PC-9 (cell line): ENCODE measurements around the gene CDC123. TPM values are rescaled to one million over a fixed set of nuclear protein-coding genes. Genes with fewer than 3 reads are reported as not detected.

Experiments
- BruUV-seq: library from RNA; stranded (reverse); fragments of 400-500 nt; replicated peaks from 2 replicates; lab custom pipeline; 2021; lab: Mats Ljungman, UMichigan
- CTCF ChIA-PET: fragments of 300-600 bp; sonication (Branson Sonifier 250); formaldehyde crosslinking; loops from one replicate; lab custom pipeline; 2022; ENCODE audit warnings: antibody characterized with exemption; lab: Charles Lee
- POLR2A ChIA-PET: fragments of 300-600 bp; sonication (Branson Sonifier 250); formaldehyde crosslinking; loops from one replicate; lab custom pipeline; 2022; ENCODE audit warnings: antibody characterized with exemption; ENCODE audit not compliant: unreplicated experiment; lab: Charles Lee
- DNase-seq, 2 experiments: peaks; one replicate each; pipeline versions ENCODE4 v3.0.0 to v3.0.0-alpha.2; 2015 to 2022; ENCODE audit warnings: mixed read lengths in 1 of 2
- H2AFZ ChIP-seq: fragments of 200-600 bp; sonication (generic); 2 replicates; pipeline ENCODE4 v1.8.1; 2017; ENCODE audit warnings: antibody characterized with exemption
- H3F3A ChIP-seq: fragments of 200-600 bp; sonication (generic); 2 replicates; pipeline ENCODE4 v1.8.1; 2017; ENCODE audit warnings: antibody characterized with exemption, mild to moderate bottlenecking, low read depth; ENCODE audit not compliant: insufficient read depth
- H3K27ac ChIP-seq: fragments of 200-600 bp; sonication (generic); 2 replicates; pipeline ENCODE4 v1.6.1; 2016; ENCODE audit warnings: mixed run types
- H3K27me3 ChIP-seq: fragments of 200-600 bp; sonication (generic); 2 replicates; pipeline ENCODE4 v1.6.1; 2016; ENCODE audit warnings: low read depth, mixed run types; ENCODE audit not compliant: insufficient read depth
- H3K36me3 ChIP-seq: fragments of 200-600 bp; sonication (generic); 2 replicates; pipeline ENCODE4 v1.6.1; 2016; ENCODE audit warnings: low read depth, mixed run types
- H3K4me1 ChIP-seq: fragments of 200-600 bp; sonication (generic); replicated peaks from 2 replicates; pipeline ENCODE4 v1.6.1; 2016; ENCODE audit warnings: mixed run types; ENCODE audit not compliant: insufficient read depth
- H3K4me2 ChIP-seq: fragments of 200-600 bp; sonication (generic); 2 replicates; pipeline ENCODE4 v1.6.1; 2017; ENCODE audit warnings: mixed run types
- H3K4me3 ChIP-seq: fragments of 200-600 bp; sonication (generic); 2 replicates; pipeline ENCODE4 v1.6.1; 2016; ENCODE audit warnings: mixed run types
- H3K79me2 ChIP-seq: fragments of 200-600 bp; sonication (generic); 2 replicates; pipeline ENCODE4 v1.6.1; 2017; ENCODE audit warnings: low read depth, mixed run types
- H3K9me2 ChIP-seq: fragments of 200-600 bp; sonication (generic); 2 replicates; pipeline ENCODE4 v1.8.1; 2017; ENCODE audit warnings: mild to moderate bottlenecking; ENCODE audit not compliant: insufficient read depth
- H3K9me3 ChIP-seq: fragments of 200-600 bp; sonication (generic); 2 replicates; pipeline ENCODE4 v1.8.1; 2016; ENCODE audit warnings: low read depth; ENCODE audit not compliant: insufficient read depth
- H4K20me1 ChIP-seq: fragments of 200-600 bp; sonication (generic); 2 replicates; pipeline ENCODE4 v1.8.1; 2017; ENCODE audit not compliant: insufficient read depth
- CTCF ChIP-seq: fragments of 200-600 bp; sonication (generic); conservative IDR thresholded peaks from 2 replicates; pipeline ENCODE4 v1.6.1; 2017; ENCODE audit warnings: mixed run types, antibody characterized with exemption, mild to moderate bottlenecking, moderate library complexity
- EZH2 ChIP-seq: fragments of 200-600 bp; sonication (generic); IDR thresholded peaks from 2 replicates; pipeline ENCODE4 v1.8.0; 2017; ENCODE audit warnings: antibody characterized with exemption, low read depth
- intact Hi-C: fragments of 100-400 bp; cut with micrococcal nuclease; formaldehyde crosslinking; loops from one replicate; pipeline ENCODE4 v1.10.0; 2022; ENCODE audit not compliant: unreplicated experiment
- total RNA-seq: library from RNA; stranded (reverse); gene quantifications from 2 replicates; pipeline ENCODE4 v1.2.3, GENCODE V29; 2021

CDC123 gene
- total RNA-seq, 1 experiment from 2014 or later = 86.0 TPM

GRCh38 chr10:12201543-12201942 lies 5.6 kb downstream of the CDC123 start:
- no peaks in the 10 kb centered on the region; the same call in 1 of the 2 replicates for H3K36me3 ChIP-seq
- intact Hi-C loops = no loop called here
- no peak overlapping the region for H3K27ac ChIP-seq
- POLR2A ChIA-PET = no interaction called here
- CTCF ChIA-PET = no interaction called here
- DNase-seq = no peak
- no peaks in the 10 kb centered on the region for H3F3A ChIP-seq
- H3K9me2 ChIP-seq = no peaks in the 10 kb centered on the region
- H3K4me3 ChIP-seq = no peak overlapping the region
- peaks cover 52% of the 10 kb centered on the region for H3K79me2 ChIP-seq
- H3K27me3 ChIP-seq = no peaks in the 10 kb centered on the region
- no peak for TF ChIP-seq EZH2
- TF ChIP-seq CTCF = no peak
- H4K20me1 ChIP-seq = peaks cover 18% of the 10 kb centered on the region
- H3K4me1 ChIP-seq = peaks cover 7% of the 10 kb centered on the region
- BruUV-seq = no TSS peak
- no peaks in the 10 kb centered on the region for H3K9me3 ChIP-seq
- H3K4me2 ChIP-seq = no peak overlapping the region
- H2AFZ ChIP-seq = no peak overlapping the region

- H3K27ac ChIP-seq = no peak overlapping the region
- peaks cover 7% of the 10 kb centered on the region for H3K4me1 ChIP-seq
- no peaks in the 10 kb centered on the region for H3K27me3 ChIP-seq
- peaks cover 45% of the 10 kb centered on the region for H3K79me2 ChIP-seq
- H3K36me3 ChIP-seq = no peaks in the 10 kb centered on the region; the same call in 1 of the 2 replicates
- intact Hi-C loops = no loop called here
- H2AFZ ChIP-seq = no peak overlapping the region
- no peaks in the 10 kb centered on the region for H3K9me2 ChIP-seq
- no peak overlapping the region for H3K4me3 ChIP-seq
- no peaks in the 10 kb centered on the region for H3F3A ChIP-seq
- no peak overlapping the region for H3K4me2 ChIP-seq
- TF ChIP-seq CTCF (no peak), EZH2 (no peak)
- no TSS peak for BruUV-seq
- CTCF ChIA-PET = no interaction called here
- no peak for DNase-seq
- H4K20me1 ChIP-seq = peaks cover 18% of the 10 kb centered on the region
- POLR2A ChIA-PET = no interaction called here
- no peaks in the 10 kb centered on the region for H3K9me3 ChIP-seq
Observed at GRCh38 chr10:12202226-12202625, 6.2 kb downstream of the CDC123 start.

- Histone ChIP-seq H2AFZ (no peak overlapping the region), H3K27ac (no peak overlapping the region), H4K20me1 (peaks cover 16% of the 10 kb centered on the region), H3K9me3 (no peaks in the 10 kb centered on the region), H3K27me3 (no peaks in the 10 kb centered on the region), H3K9me2 (no peaks in the 10 kb centered on the region), H3K36me3 (no peaks in the 10 kb centered on the region), H3K4me3 (no peak overlapping the region), H3K79me2 (peaks cover 22% of the 10 kb centered on the region), H3K4me2 (no peak overlapping the region), H3F3A (no peaks in the 10 kb centered on the region), H3K4me1 (no peaks in the 10 kb centered on the region)
- ChIA-PET POLR2A (no interaction called here), CTCF (no interaction called here)
- no TSS peak for BruUV-seq
- no peak for DNase-seq
- TF ChIP-seq EZH2 (no peak), CTCF (no peak)
- intact Hi-C loops = no loop called here
Observed at GRCh38 chr10:12205082-12205481, 9.1 kb downstream of the CDC123 start.
